PC-9 (cell line): ENCODE measurements around the gene VANGL1. TPM values are rescaled to one million over a fixed set of nuclear protein-coding genes. Genes with fewer than 3 reads are reported as not detected.

Experiments
- BruUV-seq: library from RNA; stranded (reverse); fragments of 400-500 nt; replicated peaks from 2 replicates; lab custom pipeline; 2021; lab: Mats Ljungman, UMichigan
- CTCF ChIA-PET: fragments of 300-600 bp; sonication (Branson Sonifier 250); formaldehyde crosslinking; loops from one replicate; lab custom pipeline; 2022; ENCODE audit warnings: antibody characterized with exemption; lab: Charles Lee
- POLR2A ChIA-PET: fragments of 300-600 bp; sonication (Branson Sonifier 250); formaldehyde crosslinking; loops from one replicate; lab custom pipeline; 2022; ENCODE audit warnings: antibody characterized with exemption; ENCODE audit not compliant: unreplicated experiment; lab: Charles Lee
- DNase-seq, 2 experiments: peaks; one replicate each; pipeline versions ENCODE4 v3.0.0 to v3.0.0-alpha.2; 2015 to 2022; ENCODE audit warnings: mixed read lengths in 1 of 2
- H2AFZ ChIP-seq: fragments of 200-600 bp; sonication (generic); 2 replicates; pipeline ENCODE4 v1.8.1; 2017; ENCODE audit warnings: antibody characterized with exemption
- H3F3A ChIP-seq: fragments of 200-600 bp; sonication (generic); 2 replicates; pipeline ENCODE4 v1.8.1; 2017; ENCODE audit warnings: antibody characterized with exemption, mild to moderate bottlenecking, low read depth; ENCODE audit not compliant: insufficient read depth
- H3K27ac ChIP-seq: fragments of 200-600 bp; sonication (generic); 2 replicates; pipeline ENCODE4 v1.6.1; 2016; ENCODE audit warnings: mixed run types
- H3K27me3 ChIP-seq: fragments of 200-600 bp; sonication (generic); 2 replicates; pipeline ENCODE4 v1.6.1; 2016; ENCODE audit warnings: low read depth, mixed run types; ENCODE audit not compliant: insufficient read depth
- H3K36me3 ChIP-seq: fragments of 200-600 bp; sonication (generic); 2 replicates; pipeline ENCODE4 v1.6.1; 2016; ENCODE audit warnings: low read depth, mixed run types
- H3K4me1 ChIP-seq: fragments of 200-600 bp; sonication (generic); replicated peaks from 2 replicates; pipeline ENCODE4 v1.6.1; 2016; ENCODE audit warnings: mixed run types; ENCODE audit not compliant: insufficient read depth
- H3K4me2 ChIP-seq: fragments of 200-600 bp; sonication (generic); 2 replicates; pipeline ENCODE4 v1.6.1; 2017; ENCODE audit warnings: mixed run types
- H3K4me3 ChIP-seq: fragments of 200-600 bp; sonication (generic); 2 replicates; pipeline ENCODE4 v1.6.1; 2016; ENCODE audit warnings: mixed run types
- H3K79me2 ChIP-seq: fragments of 200-600 bp; sonication (generic); 2 replicates; pipeline ENCODE4 v1.6.1; 2017; ENCODE audit warnings: low read depth, mixed run types
- H3K9me2 ChIP-seq: fragments of 200-600 bp; sonication (generic); 2 replicates; pipeline ENCODE4 v1.8.1; 2017; ENCODE audit warnings: mild to moderate bottlenecking; ENCODE audit not compliant: insufficient read depth
- H3K9me3 ChIP-seq: fragments of 200-600 bp; sonication (generic); 2 replicates; pipeline ENCODE4 v1.8.1; 2016; ENCODE audit warnings: low read depth; ENCODE audit not compliant: insufficient read depth
- H4K20me1 ChIP-seq: fragments of 200-600 bp; sonication (generic); 2 replicates; pipeline ENCODE4 v1.8.1; 2017; ENCODE audit not compliant: insufficient read depth
- EZH2 ChIP-seq: fragments of 200-600 bp; sonication (generic); IDR thresholded peaks from 2 replicates; pipeline ENCODE4 v1.8.0; 2017; ENCODE audit warnings: antibody characterized with exemption, low read depth
- intact Hi-C: fragments of 100-400 bp; cut with micrococcal nuclease; formaldehyde crosslinking; loops from one replicate; pipeline ENCODE4 v1.10.0; 2022; ENCODE audit not compliant: unreplicated experiment
- total RNA-seq: library from RNA; stranded (reverse); gene quantifications from 2 replicates; pipeline ENCODE4 v1.2.3, GENCODE V29; 2021
- TF ChIP-seq, protein P1 (sequence below): fragments of 200-600 bp; sonication (generic); conservative IDR thresholded peaks from 2 replicates; pipeline ENCODE4 v1.6.1; 2017; ENCODE audit warnings: mixed run types, antibody characterized with exemption, mild to moderate bottlenecking, moderate library complexity

The VANGL1 gene
- total RNA-seq, 1 experiment from 2014 or later: 43.0 TPM

DNA sequence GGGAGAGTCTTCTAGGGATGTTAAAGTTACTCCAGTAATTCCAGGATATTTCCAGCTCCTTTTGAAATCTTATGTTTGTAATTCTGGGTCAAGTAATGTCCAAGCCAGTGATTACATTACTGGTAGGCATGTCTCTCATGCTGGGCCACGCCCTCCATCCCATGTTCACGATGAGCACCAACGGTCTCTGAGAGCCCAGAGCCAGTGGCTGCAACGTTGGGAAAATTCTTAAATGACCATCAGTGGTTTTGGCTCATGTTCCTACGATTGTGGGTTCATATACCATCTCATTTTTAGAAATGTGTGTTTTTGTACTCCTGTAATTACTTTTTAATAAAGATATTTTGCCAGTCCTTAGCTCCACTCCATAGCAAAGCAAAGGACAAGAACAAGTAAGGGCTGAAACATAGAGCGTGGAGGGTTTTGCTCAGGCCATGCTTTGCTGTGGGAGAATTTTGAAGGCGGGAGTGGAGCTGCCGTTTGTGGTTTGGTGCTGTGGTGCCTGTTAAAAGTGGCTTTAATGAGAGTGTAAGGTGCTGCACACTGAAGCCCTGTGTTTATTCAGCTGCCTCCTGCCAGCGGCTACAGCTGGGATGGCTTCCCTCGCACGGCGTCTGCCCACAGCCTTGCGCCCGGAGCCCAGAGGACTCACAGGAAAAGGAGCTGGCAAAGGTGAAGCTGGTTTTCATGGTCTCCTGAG, 28.9 kb downstream of the VANGL1 start:
- Histone ChIP-seq H3F3A (peaks cover 45% of the 10 kb centered on the region), H3K9me2 (no peaks in the 10 kb centered on the region), H2AFZ (peak overlapping the region; percentile 36; the same call in 1 of the 2 replicates), H3K4me2 (peak overlapping the region; percentile 68), H3K4me1 (peaks cover 65% of the 10 kb centered on the region), H3K79me2 (peaks cover 72% of the 10 kb centered on the region), H3K9me3 (0 out of 2 replicates have a peak, but pooled peaks cover 9% of the 10 kb centered on the region), H3K4me3 (peak overlapping the region; percentile 5; the same call in 1 of the 2 replicates), H3K27ac (peak overlapping the region; percentile 89), H3K27me3 (no peaks in the 10 kb centered on the region), H4K20me1 (no peaks in the 10 kb centered on the region), H3K36me3 (peaks cover 52% of the 10 kb centered on the region)
- no TSS peak for BruUV-seq
- ChIA-PET POLR2A (interaction anchor here (0.5 to 0.6 kb wide), 2 partner anchors 29 to 85 kb away, joined by 4 read pairs; partner anchors contain the start of gene VANGL1), CTCF (no interaction called here)
- intact Hi-C loops: loop anchor here (2.0 kb wide), 2 partner anchors 28 to 44 kb away; no protein-coding TSS in a partner anchor
- DNase-seq: peak; percentile 38 to 64
- TF ChIP-seq EZH2: no peak
- TF ChIP-seq, protein P1, sequence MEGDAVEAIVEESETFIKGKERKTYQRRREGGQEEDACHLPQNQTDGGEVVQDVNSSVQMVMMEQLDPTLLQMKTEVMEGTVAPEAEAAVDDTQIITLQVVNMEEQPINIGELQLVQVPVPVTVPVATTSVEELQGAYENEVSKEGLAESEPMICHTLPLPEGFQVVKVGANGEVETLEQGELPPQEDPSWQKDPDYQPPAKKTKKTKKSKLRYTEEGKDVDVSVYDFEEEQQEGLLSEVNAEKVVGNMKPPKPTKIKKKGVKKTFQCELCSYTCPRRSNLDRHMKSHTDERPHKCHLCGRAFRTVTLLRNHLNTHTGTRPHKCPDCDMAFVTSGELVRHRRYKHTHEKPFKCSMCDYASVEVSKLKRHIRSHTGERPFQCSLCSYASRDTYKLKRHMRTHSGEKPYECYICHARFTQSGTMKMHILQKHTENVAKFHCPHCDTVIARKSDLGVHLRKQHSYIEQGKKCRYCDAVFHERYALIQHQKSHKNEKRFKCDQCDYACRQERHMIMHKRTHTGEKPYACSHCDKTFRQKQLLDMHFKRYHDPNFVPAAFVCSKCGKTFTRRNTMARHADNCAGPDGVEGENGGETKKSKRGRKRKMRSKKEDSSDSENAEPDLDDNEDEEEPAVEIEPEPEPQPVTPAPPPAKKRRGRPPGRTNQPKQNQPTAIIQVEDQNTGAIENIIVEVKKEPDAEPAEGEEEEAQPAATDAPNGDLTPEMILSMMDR: no peak

DNA sequence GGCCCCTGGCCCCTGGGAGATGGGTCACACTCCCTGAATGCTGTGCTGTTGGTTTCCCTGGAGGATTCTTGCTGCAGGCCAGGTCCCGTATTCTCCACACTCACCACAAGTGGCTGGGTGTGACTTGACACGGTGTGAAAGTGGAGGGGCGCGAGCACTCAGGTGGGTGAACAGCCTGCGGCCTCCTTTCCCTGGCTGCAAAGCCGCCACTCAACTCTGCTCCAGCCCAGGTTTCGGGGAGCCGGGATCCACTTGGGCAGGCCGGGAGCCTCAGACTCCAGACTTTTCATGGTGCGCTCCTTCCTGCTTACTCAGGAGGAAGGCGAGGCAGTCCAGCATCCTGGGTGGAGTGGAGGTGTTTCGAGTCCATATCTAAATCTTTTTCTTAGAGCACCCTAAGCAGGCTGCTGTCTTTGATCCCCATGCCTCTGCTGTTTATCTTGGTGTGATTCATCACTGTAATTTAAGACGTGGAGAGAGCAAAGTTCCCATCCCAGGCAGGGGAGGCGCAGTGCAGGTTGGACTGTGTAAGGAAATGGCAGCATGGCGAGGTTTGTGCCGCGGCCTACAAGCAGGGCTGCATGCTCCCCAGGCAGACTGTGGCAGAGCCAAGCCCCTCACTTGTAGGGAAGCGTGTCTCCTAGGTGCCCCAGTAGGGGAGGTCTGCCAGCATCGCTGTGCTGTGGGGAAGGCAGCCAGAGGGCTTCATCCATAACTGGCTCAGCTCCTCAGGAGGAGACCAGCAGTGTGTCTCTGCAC, 29.6 kb downstream of the VANGL1 start:
- Histone ChIP-seq H4K20me1 (no peaks in the 10 kb centered on the region), H3K79me2 (peaks cover 75% of the 10 kb centered on the region), H2AFZ (peak overlapping the region; percentile 36), H3K9me2 (no peaks in the 10 kb centered on the region), H3K4me3 (peak overlapping the region; percentile 5; the same call in 1 of the 2 replicates), H3K4me1 (peaks cover 70% of the 10 kb centered on the region), H3F3A (peaks cover 44% of the 10 kb centered on the region), H3K9me3 (0 out of 2 replicates have a peak, but pooled peaks cover 9% of the 10 kb centered on the region), H3K27me3 (no peaks in the 10 kb centered on the region), H3K36me3 (peaks cover 49% of the 10 kb centered on the region), H3K4me2 (peak overlapping the region; percentile 68), H3K27ac (peak overlapping the region; percentile 89)
- ChIA-PET CTCF (no interaction called here), POLR2A (interaction anchor here (0.5 to 0.6 kb wide), 2 partner anchors 30 to 84 kb away, joined by 4 read pairs; partner anchors contain the start of gene VANGL1)
- peak; percentile 76 to 97 for DNase-seq
- intact Hi-C loops: loop anchor here (2.0 kb wide), 2 partner anchors 29 to 43 kb away; no protein-coding TSS in a partner anchor
- TF ChIP-seq, protein P1: no peak; the same call in 1 of the 2 replicates
- no peak for TF ChIP-seq EZH2
- BruUV-seq: TSS peak; percentile 55
